Suppressor macrophage (primary cell): Measurements from ENCODE around the gene KATNAL2.
"Not testable (repeated sequence)": the region's sequence is repeated elsewhere in the genome, so short reads cannot be mapped to it uniquely, and the experiment has no call there.

ENCODE experiments used
- DNase-seq, 4 experiments: peaks; one replicate each; pipeline ENCODE4 v3.0.0-alpha.2; 2020 to 2022

Gene KATNAL2

DNA sequence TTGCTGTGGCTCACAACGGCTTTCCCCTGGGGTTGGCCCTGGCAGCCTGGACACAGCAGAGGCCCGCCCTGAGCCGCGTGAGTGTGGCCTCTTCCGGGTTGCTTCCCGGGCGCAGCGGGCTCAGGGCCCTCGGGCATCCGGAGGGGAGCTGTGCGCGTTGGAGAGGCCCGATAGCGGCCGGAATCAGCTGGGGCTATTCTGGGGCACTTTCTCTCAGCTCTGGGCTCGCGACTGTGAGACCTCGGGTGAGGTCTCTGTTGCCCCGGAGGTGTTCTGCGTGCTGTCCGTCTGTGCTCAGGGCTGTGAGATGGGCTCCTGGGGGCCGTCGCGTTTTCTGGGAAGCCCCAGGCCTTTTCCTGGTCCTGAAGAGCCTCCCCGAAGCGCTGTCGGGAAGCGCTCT is 117.2 kb downstream of the KATNAL2 start:
- not testable (repeated sequence) for DNase-seq

GRCh38 chr18:47035156-47035671 is 117.8 kb downstream of the KATNAL2 start, which contains the start of gene ELOA2:
Gene ELOA2 (minus strand): TSS chr18:47035621. CDS start chr18:47035264, 357 bp downstream.
- no peak for DNase-seq

DNA sequence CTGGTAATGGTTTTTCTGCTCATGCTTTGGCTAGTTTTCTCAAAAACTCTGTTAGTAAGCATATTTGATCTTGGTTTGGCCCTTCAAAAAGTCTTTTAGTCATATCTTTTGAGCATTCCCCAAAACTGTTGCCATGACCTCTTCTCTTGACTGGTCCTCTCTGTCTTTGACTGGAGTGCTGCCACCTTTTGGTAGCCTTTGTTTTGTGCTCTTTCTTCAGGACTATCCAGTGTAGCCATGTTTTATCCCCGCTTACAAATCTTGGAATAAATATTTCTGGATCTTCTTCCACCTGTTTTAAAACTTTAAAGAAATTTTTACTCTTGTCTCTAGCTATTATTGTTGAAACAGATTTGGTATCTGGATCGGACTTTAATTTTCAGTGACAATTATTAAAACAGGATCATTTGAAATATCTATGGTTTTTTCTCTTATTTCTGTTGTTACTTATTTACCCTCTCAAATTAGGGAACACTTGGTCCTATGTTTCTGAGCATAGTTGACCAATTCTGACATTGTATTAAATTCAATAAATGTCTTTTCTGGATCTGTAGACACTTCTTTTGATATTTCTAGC is 119.0 kb downstream of the KATNAL2 start:
- peak; percentile 15 to 23 (median 20) for DNase-seq

GRCh38 chr18:47036927-47037578 is 119.7 kb downstream of the KATNAL2 start:
- DNase-seq: no peak

- DNase-seq: no peak
These were observed 123.6 kb downstream of the KATNAL2 start for GRCh38 chr18:47040982-47041381.

GRCh38 chr18:47050468-47050867 is 133.1 kb downstream of the KATNAL2 start:
- DNase-seq: peak; percentile 46 to 62 (median 48)

GRCh38 chr18:47054369-47054768 is 137.0 kb downstream of the KATNAL2 start:
- no peak for DNase-seq

DNA sequence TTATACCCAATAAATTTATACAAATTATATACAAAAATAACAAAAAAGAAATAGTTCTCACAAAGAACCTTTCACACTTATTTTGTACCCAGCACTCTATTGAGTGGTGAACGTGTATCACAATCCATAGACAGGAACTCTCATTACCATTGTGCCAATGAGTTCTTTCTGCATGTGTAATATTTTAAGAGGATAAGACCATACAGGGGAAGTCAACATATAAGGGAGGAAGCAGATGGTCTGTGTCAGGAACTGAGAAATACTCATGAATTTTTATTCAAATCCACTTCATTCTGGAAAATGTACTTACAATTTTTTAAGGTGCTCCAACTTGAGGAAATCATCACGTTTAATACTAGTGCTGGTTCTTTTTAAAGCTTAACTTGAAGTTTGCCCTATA is 145.1 kb downstream of the KATNAL2 start:
- no peak for DNase-seq

GRCh38 chr18:47063096-47063495 is 145.7 kb downstream of the KATNAL2 start:
- no peak for DNase-seq

- no peak for DNase-seq
These were observed 150.2 kb downstream of the KATNAL2 start for GRCh38 chr18:47067648-47068047.

- DNase-seq: no peak
These were observed 157.9 kb downstream of the KATNAL2 start for GRCh38 chr18:47075098-47075883.

GRCh38 chr18:47077111-47077510 is 159.7 kb downstream of the KATNAL2 start:
- no peak for DNase-seq

DNA sequence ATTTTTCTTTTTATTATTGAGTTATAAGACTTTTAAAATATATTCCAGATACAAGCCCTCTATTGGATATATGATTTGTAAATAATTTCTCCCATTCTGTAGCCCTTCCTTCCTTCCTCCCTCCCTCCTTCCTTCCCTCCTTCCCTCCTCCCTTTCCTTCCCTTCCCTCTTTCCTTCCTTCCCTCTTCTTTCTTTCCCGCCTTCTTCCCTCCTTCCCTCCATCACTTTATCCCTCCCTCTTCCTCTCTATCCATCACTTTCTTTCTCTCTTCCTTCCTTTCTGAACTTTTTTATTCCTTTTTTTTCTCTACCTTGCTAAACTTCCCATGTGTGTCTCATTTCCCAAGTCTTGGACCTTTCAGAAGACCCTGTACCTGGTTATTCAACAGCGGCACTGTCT is 163.5 kb downstream of the KATNAL2 start:
- no peak for DNase-seq

- no peak for DNase-seq
These were observed 164.2 kb downstream of the KATNAL2 start for GRCh38 chr18:47081578-47081977.

GRCh38 chr18:47087676-47088075 is 170.3 kb downstream of the KATNAL2 start:
- no peak for DNase-seq

DNA sequence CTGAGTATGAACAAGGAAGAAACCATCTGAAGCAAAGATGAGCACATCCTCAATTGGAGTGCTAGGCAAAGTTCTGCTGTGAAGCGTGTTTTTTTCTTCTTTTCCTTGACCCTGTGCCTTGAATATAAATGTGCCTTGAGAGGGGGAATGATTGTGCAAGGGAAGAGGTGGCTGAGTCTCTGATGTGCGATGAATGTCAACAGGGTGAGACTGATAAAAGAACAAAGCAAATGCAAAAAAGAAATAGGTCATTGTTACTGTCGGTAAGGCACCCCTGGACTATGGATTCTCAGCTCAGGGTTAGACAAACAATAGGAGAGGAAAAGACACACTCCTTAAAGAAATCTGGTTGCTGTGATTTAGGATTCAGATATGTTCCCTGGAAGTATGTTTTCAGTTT is 178.4 kb downstream of the KATNAL2 start:
- DNase-seq: no peak

- peak; percentile 40 to 53 (median 46) for DNase-seq
These were observed 182.9 kb downstream of the KATNAL2 start for GRCh38 chr18:47100212-47100831.

DNA sequence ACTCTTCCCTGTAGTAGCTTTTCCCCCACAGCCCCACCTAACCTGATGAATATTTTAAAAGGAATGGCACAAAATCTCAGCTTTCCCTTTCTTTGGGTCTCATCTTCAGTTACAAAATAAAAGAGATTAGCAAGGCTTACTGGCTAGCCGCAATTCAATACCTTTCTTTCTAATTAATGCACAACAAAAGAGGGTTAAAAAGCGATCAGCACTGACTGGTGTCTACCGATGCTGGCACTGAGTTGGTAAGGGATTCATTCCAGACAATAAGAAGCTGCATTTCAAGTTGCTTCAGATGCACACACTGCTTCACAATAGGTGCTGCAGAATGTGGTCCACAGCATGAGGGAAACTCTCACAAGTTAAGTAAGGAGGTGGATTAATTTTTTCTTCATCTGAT is 191.0 kb downstream of the KATNAL2 start:
- no peak for DNase-seq

DNA sequence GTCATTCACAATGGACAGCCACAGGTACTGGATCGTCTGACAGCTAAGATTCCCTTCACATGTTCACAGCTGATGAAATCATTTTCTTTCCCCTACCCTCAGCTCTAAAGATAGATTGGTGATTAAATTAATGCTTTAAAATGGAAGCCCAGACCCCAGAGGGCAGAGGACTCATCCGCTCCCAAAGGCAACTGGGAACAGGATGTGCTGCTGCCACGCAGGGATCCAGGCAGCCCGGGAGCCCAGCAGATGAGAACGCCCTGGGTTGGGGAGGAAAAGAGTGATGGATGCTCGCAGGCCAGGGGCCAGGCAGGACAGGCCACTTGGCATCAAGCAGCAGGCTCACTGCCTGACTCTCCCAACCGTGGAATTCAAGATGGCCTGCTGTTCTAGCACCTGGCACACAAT is 191.6 kb downstream of the KATNAL2 start:
- DNase-seq: no peak

DNA sequence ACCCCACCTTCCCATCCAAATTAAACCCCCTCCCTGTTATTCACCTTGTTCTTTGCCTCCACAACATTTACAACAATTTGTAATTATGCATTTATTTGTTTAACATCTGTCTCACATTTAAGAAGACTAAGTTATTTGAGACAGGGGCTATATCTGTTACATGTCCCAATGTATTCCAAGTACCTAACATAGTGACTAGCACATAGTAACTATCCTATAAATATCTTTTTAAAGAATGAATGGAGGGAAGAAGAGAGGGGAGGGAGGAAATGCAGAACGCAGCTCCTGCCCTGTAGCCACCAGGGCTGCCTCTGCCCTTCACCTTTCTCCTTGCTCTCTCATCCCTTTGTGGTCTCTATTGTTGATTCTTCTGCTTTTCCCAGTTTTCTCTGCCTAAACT is 192.3 kb downstream of the KATNAL2 start:
- no peak for DNase-seq

DNA sequence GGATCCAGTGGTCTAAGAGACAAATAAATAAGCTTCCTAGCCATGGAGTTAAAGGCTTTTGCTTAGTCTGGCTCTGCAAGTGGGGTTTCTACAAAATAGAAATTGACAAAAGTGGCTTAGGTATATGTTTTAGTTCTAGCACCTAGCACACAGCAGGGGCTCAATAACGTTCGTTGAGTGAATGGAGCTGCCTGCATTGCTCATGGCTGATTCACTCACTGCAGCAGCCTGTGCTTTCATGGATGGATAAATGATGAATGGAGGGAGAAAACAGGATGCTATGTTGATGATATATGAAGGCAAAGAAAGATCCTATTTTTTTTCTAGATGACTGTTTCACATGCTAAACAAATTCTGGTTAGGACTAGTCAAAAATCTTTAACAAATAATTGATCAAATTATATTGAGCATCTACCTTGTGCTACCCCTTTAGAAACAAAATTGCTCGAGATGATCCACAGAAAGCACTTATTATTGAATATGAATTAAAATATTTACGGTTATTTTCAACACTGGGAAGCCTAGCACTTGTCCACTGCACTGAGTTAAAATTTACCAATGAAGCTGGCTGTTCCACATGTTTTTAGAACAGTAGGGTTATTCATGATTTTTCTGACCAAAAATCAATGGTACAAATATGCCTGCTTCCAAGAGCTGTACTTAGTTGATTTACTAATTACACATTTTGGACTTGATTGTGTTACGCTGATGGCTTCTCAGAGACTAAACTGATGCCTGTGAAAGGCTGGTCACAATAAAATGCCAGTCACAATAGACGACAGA is 193.3 kb downstream of the KATNAL2 start:
- no peak for DNase-seq
